HG03571 (cell line): ENCODE measurements around the gene PNPLA3.

Experiments
- ATAC-seq: cut with Tn5 transposase; IDR thresholded peaks from one replicate; pipeline ENCODE4 v1.9.1; 2021; ENCODE audit not compliant: unreplicated experiment

Gene PNPLA3

DNA sequence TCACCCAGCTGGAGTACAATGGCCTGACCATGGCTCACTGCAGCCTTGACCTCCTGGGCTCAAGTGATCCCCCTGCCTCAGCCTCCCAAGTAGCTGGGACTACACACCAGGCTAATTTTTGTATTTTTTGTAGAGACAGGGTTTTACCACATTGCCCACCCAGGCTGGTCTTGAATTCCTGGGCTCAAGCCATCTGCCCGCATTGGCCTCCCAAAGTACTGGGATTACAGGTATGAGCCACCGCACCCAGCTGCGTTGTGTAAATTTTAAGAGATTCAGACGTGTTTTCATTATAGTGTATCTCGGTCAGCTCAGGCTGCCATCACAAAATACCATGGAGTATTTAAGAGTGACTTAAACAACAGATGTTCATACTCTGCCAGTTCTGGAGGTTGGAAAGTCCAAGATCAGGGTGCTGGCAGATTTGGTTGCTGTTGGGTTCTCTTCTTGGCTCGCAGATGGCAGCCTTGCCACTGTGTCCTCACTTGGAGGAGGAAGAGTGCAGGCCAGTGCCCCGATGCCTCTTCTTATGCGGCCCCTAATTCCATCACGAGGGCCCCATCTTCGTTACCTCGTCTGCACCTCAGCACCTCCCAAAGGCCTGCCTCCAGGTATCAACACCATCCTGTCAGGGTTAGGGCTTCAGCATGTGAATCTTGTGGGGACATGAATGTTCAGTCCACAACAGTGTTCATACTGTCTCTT lies 67.9 kb downstream of the PNPLA3 start:
- no peak for ATAC-seq

- ATAC-seq: no peak
These were observed 68.8 kb downstream of the PNPLA3 start for GRCh38 chr22:43992331-43992821.

GRCh38 chr22:43993072-43993760 lies 69.6 kb downstream of the PNPLA3 start:
- no peak for ATAC-seq

DNA sequence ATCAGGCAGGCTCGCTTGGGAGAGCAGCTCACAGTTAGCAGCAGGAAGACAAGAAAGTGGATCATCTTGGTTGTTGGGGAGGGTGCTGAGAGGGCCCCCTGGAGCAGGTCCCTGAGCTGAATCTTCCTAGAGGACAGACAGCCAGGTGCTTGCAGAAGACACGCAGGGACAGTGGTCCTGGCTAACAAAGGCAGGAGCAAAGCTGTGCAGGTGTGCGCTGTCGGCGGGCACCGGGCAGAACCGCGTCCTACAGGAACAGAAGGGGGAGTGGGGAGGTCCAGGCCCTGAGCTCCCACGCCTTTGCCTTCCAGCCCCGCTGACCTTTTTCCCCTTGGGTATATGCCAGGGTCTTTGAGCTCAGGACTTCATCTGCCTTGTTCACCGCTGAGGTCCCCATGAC lies 70.4 kb downstream of the PNPLA3 start:
- ATAC-seq: no peak

DNA sequence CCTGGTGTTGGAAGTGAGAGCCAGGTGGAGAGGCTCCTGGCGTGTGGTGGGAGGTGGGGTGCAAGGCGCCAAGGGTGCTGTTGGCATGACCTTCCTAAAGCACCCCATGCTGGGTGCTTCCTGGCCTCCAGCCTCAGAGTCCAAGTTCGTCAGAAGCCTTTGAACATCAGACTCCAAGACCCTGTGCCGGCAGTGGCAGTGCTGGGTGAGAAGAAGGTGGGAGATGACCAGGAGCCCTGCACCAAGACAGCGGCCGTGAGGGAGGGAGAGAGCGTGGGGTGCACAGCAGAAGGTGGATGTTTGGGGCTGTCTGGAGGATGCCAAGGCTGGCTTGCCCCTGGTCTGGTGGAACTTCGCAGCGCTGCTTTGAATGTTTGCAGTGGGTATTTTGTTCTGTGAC lies 70.8 kb downstream of the PNPLA3 start:
- ATAC-seq: no peak

GRCh38 chr22:43995057-43995685 lies 71.6 kb downstream of the PNPLA3 start:
- no peak for ATAC-seq

DNA sequence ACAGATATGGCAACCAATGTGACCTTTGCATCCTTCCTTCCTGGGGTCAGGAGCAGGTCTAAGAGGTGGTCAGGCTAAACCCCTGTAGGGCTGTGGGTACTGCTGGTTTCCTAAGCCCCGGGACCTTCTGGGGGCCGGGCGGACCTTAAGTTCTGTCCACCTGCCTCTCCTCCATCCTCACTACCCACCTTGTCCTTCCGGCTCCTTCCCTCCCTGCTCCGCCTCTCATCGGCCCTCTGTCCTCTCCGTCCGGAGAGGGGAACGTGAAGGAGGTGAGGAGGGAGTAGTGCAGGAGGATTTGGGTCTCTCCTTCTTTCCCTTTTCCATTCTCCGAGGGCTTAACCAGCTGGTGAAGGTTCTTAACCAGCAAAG lies 72.2 kb downstream of the PNPLA3 start:
- no peak for ATAC-seq

DNA sequence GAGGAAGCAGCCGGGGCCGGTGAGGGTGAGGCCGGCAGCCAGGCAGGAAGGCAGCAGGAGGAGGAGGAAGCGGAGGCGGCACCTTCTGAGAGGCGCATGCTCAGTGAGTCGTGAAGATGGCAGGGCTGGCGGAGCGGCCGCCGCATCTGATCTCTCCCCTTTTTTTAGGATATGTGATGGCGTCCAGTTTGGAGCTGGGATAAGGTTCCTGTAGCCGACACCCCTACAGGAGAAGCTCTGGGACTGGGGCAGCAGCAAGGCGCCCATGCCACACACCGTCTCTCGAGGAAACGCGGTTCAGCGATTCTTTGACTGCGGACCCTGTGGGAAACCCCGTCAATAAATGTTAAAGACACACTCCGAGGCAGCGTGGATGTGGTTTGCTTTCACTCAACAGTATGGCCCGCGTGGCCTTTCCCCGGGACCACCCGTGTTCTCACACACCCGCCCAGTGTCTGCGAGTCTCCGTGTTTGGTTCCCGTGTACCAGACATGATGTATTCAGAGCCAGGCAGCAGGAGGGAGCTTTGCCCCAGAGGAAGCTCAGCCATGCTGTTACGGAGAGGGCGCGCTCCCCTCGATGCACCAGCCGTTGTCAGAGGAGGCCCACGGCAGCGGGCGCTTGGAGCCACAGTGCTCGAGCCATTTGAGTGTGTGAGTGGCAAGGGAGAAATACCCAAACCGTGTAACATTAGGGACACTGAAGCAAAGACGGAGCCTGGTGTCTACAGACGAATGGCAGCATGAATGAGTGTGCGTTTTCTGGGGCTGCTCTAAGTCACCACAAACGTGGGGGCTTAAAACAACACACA lies 72.8 kb downstream of the PNPLA3 start:
- no peak for ATAC-seq

DNA sequence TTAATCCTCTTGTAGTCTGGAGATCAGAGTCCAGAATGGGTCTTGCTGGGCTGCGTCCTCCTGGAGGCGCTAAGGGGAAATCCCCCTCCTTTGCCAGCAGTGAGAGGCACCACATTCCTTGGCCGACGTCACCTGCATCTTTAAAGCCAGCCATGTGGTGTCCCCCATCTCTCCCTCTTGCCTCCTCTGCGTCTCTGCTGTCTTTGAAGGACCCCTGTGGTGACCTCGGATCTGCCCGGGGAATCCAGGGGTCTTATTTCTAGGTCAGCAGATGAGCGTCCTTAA lies 73.3 kb downstream of the PNPLA3 start:
- no peak for ATAC-seq
